BLaER1 (cell line): ENCODE results near the gene SNTG2.
A peak's percentile ranks its signal among the peaks of the same experiment; 100 is the strongest.

Experiments
- H3K27ac ChIP-seq: shearing (Covaris generic); formaldehyde crosslinking; 2 replicates; pipeline ENCODE4 v1.8.1; 2022
- H3K27me3 ChIP-seq: shearing (Covaris generic); formaldehyde crosslinking; 2 replicates; pipeline ENCODE4 v1.8.1; 2022
- H3K36me3 ChIP-seq: shearing (Covaris generic); formaldehyde crosslinking; 2 replicates; pipeline ENCODE4 v1.8.1; 2022
- H3K4me1 ChIP-seq: shearing (Covaris generic); formaldehyde crosslinking; 2 replicates; pipeline ENCODE4 v1.8.1; 2022
- H3K4me2 ChIP-seq: shearing (Covaris generic); formaldehyde crosslinking; 2 replicates; pipeline ENCODE4 v1.8.1; 2022
- H3K4me3 ChIP-seq: shearing (Covaris generic); formaldehyde crosslinking; 2 replicates; pipeline ENCODE4 v1.8.1; 2022
- H3K9ac ChIP-seq: shearing (Covaris generic); formaldehyde crosslinking; 2 replicates; pipeline ENCODE4 v1.8.1; 2022
- H3K9me3 ChIP-seq: shearing (Covaris generic); formaldehyde crosslinking; 2 replicates; pipeline ENCODE4 v1.8.1; 2022
- H4K20me1 ChIP-seq: shearing (Covaris generic); formaldehyde crosslinking; 2 replicates; pipeline ENCODE4 v1.8.1; 2022
- Cebpa-rat ChIP-seq: shearing (Covaris generic); IDR thresholded peaks from 2 replicates; pipeline ENCODE4 v1.8.1; 2022

The SNTG2 gene

DNA sequence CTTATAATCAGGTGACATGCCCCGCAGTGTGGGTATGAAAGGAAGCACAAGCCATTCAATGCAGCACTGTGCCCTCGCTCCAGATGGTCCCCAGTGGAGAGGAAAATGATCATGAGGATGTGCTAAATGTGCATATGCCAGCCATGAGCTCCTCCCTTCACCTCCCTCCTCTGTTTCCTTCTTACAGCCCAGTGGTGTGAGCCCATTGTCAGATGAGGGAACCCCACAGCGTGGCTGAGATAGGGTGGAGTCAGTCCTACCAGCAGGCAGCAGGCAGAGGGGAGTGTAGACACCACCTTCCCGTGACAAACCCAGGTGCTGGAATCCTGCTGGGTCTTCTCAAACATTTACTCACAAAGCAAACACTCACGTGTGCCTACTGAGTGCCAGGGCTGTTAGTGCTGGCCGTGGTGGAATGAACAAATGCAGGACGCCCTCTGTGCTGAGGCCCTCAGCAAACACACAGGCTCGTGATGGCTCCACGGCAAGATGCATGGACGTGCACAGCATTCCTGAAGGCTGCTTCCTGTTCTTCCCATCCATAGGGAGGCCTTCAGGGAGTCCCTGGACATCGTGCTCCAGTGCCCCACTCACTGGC lies 280.9 kb downstream of the SNTG2 start:
- H3K4me1 ChIP-seq, result peaks cover 9% of the 10 kb centered on the region; the same call in 1 of the 2 replicates
- H3K4me3 ChIP-seq, result no peak overlapping the region
- H3K9me3 ChIP-seq, result peaks cover 13% of the 10 kb centered on the region
- H3K27me3 ChIP-seq, result no peaks in the 10 kb centered on the region
- no peak for TF ChIP-seq Cebpa-rat
- H3K36me3 ChIP-seq, result no peaks in the 10 kb centered on the region
- H3K9ac ChIP-seq, result no peak overlapping the region
- H4K20me1 ChIP-seq, result no peaks in the 10 kb centered on the region
- H3K27ac ChIP-seq, result no peak overlapping the region
- H3K4me2 ChIP-seq, result 0 out of 2 replicates have a peak overlapping the region, but pooled peaks have one; percentile 7

DNA sequence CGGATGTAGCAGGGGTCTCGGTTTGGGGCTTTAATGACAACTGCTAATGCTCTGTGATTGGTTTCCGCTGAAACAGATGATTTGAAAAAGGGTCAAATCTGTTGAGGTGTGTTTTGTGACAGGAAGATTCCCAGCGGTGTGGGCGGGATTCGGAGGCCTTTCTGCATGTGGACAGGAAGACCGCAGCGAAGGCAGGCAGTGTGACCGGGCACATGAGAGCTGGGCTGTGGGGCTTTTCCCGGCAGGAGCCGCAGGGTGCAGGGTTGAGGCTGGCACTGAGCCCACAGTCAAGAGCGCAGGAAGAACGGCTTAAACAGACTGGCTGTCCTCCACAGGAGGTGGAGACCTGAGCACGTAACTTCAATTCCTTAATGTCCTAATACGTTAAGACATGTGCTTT lies 282.6 kb downstream of the SNTG2 start:
- TF ChIP-seq Cebpa-rat, result no peak
- Histone ChIP-seq H3K27me3 (no peaks in the 10 kb centered on the region), H3K4me2 (no peak overlapping the region), H3K4me3 (no peak overlapping the region), H3K9me3 (peaks cover 13% of the 10 kb centered on the region), H4K20me1 (no peaks in the 10 kb centered on the region), H3K4me1 (peaks cover 26% of the 10 kb centered on the region), H3K27ac (no peak overlapping the region), H3K36me3 (no peaks in the 10 kb centered on the region), H3K9ac (no peak overlapping the region)

DNA sequence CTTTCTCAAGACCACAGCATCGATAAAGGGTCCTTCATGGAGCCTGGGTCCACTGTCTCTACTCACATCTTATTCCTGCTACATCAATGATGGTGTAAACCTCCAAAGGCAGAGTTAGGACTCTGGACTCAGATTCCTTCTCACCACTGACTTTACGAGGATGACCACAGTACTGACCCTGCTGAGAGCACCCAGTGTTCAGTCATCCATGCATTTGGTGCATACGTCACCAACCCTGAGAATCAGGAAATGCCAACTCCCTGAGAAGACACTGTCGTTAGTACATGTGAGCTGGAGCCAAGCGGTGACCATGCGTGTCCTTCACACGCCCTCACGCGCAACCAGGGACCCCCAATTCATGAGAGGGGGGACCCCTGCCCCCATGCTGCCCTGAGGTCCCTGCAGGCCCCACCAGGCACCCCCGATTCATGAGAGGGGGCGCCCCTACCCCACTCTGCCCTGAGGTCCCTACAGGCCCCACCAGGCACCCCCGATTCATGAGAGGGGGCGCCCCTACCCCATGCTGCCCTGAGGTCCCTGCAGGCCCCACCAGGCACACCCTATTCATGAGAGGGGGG lies 284.2 kb downstream of the SNTG2 start:
- peaks cover 9% of the 10 kb centered on the region for H3K9me3 ChIP-seq
- H3K4me3 ChIP-seq, result no peak overlapping the region
- H4K20me1 ChIP-seq, result no peaks in the 10 kb centered on the region
- TF ChIP-seq Cebpa-rat, result no peak
- H3K27ac ChIP-seq, result peak overlapping the region; percentile 57; the same call in 1 of the 2 replicates
- H3K4me2 ChIP-seq, result no peak overlapping the region
- H3K27me3 ChIP-seq, result no peaks in the 10 kb centered on the region
- H3K4me1 ChIP-seq, result peaks cover 41% of the 10 kb centered on the region
- H3K36me3 ChIP-seq, result no peaks in the 10 kb centered on the region
- no peak overlapping the region for H3K9ac ChIP-seq

DNA sequence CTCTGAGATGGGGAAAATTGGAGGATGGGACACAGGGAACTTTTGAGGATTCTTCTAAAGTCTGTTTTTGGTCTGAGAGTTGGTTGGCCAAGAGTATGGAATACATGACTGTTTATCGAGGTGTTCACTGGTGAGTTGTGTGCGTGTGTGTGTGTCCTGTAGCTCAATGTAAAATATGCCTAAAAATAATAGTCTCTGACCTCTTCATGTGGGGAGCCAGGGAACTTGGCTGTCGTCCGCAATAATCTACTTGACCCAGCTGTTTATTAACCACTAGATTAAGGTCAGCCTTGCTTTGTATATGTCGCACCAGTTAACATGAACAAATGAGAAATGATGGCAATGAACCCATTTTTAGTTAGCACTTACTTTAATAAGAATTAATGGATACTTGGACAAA lies 285.2 kb downstream of the SNTG2 start:
- H3K4me3 ChIP-seq, result no peak overlapping the region
- H3K36me3 ChIP-seq, result no peaks in the 10 kb centered on the region
- H3K27me3 ChIP-seq, result no peaks in the 10 kb centered on the region
- peaks cover 51% of the 10 kb centered on the region for H3K4me1 ChIP-seq
- no peak for TF ChIP-seq Cebpa-rat
- no peak overlapping the region for H3K9ac ChIP-seq
- no peak overlapping the region for H3K27ac ChIP-seq
- H4K20me1 ChIP-seq, result no peaks in the 10 kb centered on the region
- no peaks in the 10 kb centered on the region for H3K9me3 ChIP-seq
- H3K4me2 ChIP-seq, result no peak overlapping the region

DNA sequence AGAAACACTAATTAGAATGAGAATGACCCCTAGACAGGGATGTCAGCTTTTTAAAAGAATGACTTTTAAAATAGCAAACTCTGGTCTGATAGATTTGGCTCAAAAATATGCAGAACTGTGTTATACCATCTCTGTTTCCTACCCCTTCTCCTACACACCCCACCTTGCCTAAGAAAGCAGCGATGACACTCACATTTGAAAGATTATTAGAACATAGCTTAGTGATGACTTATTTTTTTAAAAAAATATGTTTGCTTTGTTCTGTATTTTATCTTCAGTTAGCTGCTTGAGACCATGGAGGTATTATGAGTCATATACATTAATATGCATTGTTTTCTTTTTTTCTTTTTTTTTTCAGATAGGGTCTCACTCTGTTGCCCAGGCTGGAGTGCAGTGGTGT lies 286.0 kb downstream of the SNTG2 start:
- no peak overlapping the region for H3K4me2 ChIP-seq
- H3K27me3 ChIP-seq, result no peaks in the 10 kb centered on the region
- no peak for TF ChIP-seq Cebpa-rat
- peaks cover 59% of the 10 kb centered on the region for H3K4me1 ChIP-seq
- no peak overlapping the region for H3K27ac ChIP-seq
- no peaks in the 10 kb centered on the region for H4K20me1 ChIP-seq
- no peak overlapping the region for H3K4me3 ChIP-seq
- no peak overlapping the region for H3K9ac ChIP-seq
- no peaks in the 10 kb centered on the region for H3K9me3 ChIP-seq
- no peaks in the 10 kb centered on the region for H3K36me3 ChIP-seq

DNA sequence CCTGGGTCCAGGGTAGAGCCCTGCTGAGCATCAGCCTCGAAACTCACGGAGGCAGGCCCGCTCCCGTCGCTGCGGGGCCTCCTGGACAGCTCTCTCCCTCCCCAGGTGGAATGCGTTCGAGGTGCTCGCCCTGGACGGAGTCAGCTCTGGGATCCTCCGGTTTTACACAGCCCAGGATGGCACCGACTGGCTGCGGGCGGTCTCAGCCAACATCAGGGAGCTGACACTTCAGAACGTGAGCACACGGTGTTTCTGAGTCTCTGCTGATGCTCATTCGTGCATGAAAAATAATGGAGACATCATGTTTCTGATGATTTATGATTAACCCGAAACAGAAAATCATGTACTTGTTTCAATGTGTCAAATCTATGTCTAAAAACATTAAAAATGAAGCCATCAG lies 287.1 kb downstream of the SNTG2 start:
- H3K27me3 ChIP-seq, result no peaks in the 10 kb centered on the region
- H3K4me1 ChIP-seq, result peaks cover 70% of the 10 kb centered on the region
- TF ChIP-seq Cebpa-rat, result no peak
- H3K9me3 ChIP-seq, result no peaks in the 10 kb centered on the region
- H3K9ac ChIP-seq, result no peak overlapping the region
- H4K20me1 ChIP-seq, result no peaks in the 10 kb centered on the region
- H3K4me3 ChIP-seq, result no peak overlapping the region
- H3K4me2 ChIP-seq, result peak overlapping the region; percentile 80
- H3K36me3 ChIP-seq, result no peaks in the 10 kb centered on the region
- peak overlapping the region; percentile 24; the same call in 1 of the 2 replicates for H3K27ac ChIP-seq

DNA sequence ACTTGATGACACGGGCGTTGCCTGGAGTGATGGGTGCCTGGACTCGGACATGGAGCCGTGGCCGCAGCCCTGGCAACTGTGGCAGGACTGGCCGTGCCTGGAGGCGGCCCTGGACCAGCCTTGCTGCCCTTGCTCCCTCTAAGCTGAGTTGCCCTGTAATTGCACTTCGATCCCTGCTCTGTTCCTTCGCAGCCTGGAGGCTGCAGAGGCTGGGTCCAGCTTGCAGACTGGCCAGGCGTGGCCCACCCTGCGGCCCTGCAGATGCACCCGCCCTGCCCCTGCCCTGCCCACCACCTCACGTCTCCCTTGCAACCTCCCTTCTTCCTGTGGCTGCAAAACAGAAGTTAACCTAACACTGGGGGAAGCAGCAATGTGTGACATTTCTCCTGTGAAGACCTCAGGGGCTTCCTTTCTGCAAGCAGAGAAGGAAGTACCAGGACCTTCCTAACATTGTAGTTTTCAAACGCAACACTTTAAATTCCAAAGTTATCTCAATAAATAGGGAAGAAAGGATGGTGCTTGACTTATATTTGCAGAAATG lies 288.0 kb downstream of the SNTG2 start:
- H3K4me2 ChIP-seq, result peak overlapping the region; percentile 80
- no peaks in the 10 kb centered on the region for H3K36me3 ChIP-seq
- H3K27me3 ChIP-seq, result no peaks in the 10 kb centered on the region
- H3K27ac ChIP-seq, result peak overlapping the region; percentile 72
- H3K9me3 ChIP-seq, result no peaks in the 10 kb centered on the region
- TF ChIP-seq Cebpa-rat, result no peak
- 0 out of 2 replicates have a peak overlapping the region, but pooled peaks have one; percentile 13 for H3K9ac ChIP-seq
- peaks cover 79% of the 10 kb centered on the region for H3K4me1 ChIP-seq
- H4K20me1 ChIP-seq, result no peaks in the 10 kb centered on the region
- H3K4me3 ChIP-seq, result 0 out of 2 replicates have a peak overlapping the region, but pooled peaks have one; percentile 0

DNA sequence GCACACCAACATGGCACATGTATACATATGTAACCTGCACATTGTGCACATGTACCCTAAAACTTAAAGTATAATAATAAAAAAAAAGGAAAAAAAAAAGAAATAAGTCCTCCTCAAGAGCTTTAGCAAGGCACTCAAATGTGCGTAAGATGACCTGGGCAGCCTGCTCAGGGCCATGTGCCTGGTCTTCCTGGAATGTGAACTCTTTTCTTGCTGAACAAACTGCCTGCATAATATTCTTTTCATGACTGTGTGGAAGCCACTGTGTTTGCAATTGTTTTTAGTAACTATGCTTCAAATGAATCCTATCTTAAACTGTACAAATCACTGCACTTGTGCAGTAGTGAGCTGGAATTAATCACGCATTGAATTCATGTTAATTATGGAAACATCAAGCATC lies 294.5 kb downstream of the SNTG2 start:
- Histone ChIP-seq H3K27me3 (no peaks in the 10 kb centered on the region), H3K4me1 (peaks cover 62% of the 10 kb centered on the region), H4K20me1 (no peaks in the 10 kb centered on the region), H3K9ac (no peak overlapping the region), H3K36me3 (no peaks in the 10 kb centered on the region), H3K4me2 (no peak overlapping the region), H3K4me3 (no peak overlapping the region), H3K9me3 (no peaks in the 10 kb centered on the region; the same call in 1 of the 2 replicates), H3K27ac (no peak overlapping the region)
- TF ChIP-seq Cebpa-rat, result no peak

DNA sequence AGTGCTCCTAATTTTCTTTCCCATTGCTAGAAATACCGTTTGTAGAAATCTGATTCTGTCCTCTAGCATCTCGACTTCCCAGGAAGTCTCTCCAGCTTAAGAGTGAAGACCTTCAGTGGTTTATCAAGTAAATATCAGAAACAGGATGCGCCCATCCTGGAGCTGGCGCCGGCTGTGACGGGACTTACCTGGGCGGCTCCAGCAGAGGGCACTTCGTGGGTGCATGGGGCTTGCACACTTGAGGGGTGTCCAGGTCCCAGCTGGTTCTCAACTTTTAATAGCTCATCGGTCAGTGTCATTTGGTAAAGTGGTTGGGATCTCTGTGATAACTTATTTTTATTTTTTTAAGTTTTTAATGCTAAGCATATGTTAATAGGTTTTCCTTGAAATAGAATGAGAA lies 295.6 kb downstream of the SNTG2 start:
- Histone ChIP-seq H3K36me3 (no peaks in the 10 kb centered on the region), H4K20me1 (no peaks in the 10 kb centered on the region), H3K27me3 (no peaks in the 10 kb centered on the region), H3K4me1 (peaks cover 62% of the 10 kb centered on the region), H3K4me2 (no peak overlapping the region), H3K27ac (no peak overlapping the region), H3K9me3 (no peaks in the 10 kb centered on the region; the same call in 1 of the 2 replicates), H3K4me3 (no peak overlapping the region), H3K9ac (no peak overlapping the region)
- no peak for TF ChIP-seq Cebpa-rat

DNA sequence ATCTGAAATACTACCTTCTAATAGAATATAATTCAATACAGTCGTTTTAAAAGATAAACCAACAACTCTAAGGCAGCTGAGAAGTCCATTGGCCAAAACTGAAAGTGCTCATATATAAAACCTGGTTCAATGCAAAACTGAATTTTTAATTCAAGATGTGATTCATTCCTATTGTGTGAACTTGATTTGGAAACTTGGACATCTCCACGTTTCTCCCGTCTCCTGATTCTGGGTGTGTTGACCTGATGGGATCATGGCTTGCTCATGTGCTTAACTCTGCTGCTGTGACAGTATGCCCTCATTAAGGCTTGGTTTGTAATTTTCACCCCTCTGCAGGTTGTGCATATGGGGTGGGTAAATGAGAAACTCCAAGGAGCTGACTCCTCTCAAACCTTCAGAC lies 296.3 kb downstream of the SNTG2 start:
- TF ChIP-seq Cebpa-rat, result no peak
- Histone ChIP-seq H3K27ac (no peak overlapping the region), H3K4me2 (no peak overlapping the region), H4K20me1 (no peaks in the 10 kb centered on the region), H3K27me3 (no peaks in the 10 kb centered on the region), H3K36me3 (no peaks in the 10 kb centered on the region), H3K9me3 (no peaks in the 10 kb centered on the region; the same call in 1 of the 2 replicates), H3K4me1 (peaks cover 62% of the 10 kb centered on the region), H3K9ac (no peak overlapping the region), H3K4me3 (no peak overlapping the region)
